Bronchial epithelial cell (primary cell): ENCODE results near the gene PNISR. TPM values are rescaled to one million over a fixed set of nuclear protein-coding genes. Genes with fewer than 3 reads are reported as not detected.
"Not testable (repeated sequence)": the region's sequence is repeated elsewhere in the genome, so short reads cannot be mapped to it uniquely, and the experiment has no call there.

ENCODE experiments used
- DNase-seq: peaks from one replicate; pipeline ENCODE4 v3.0.0-alpha.2; 2010; ENCODE audit warnings: low read depth
- FAIRE-seq: peaks from 2 replicates; lab custom pipeline; 2011; peaks lifted over from hg19 to GRCh38; lab: Jason Lieb, UNC
- H3K27me3 ChIP-seq: 2 replicates; pipeline ENCODE4 v1.5.1; 2011; ENCODE audit warnings: low read length; ENCODE audit not compliant: control insufficient read depth, insufficient read depth
- H3K36me3 ChIP-seq: 2 replicates; pipeline ENCODE4 v1.5.1; 2011; ENCODE audit warnings: low read length; ENCODE audit not compliant: control insufficient read depth, insufficient read depth
- H3K4me3 ChIP-seq: 2 replicates; pipeline ENCODE4 v1.5.1; 2011; ENCODE audit warnings: mild to moderate bottlenecking, low read depth, low read length, control low read depth
- CTCF ChIP-seq: IDR thresholded peaks from 2 replicates; pipeline ENCODE4 v1.5.1; 2011; ENCODE audit warnings: mild to moderate bottlenecking, moderate library complexity, low read length, control low read depth, inconsistent platforms; ENCODE audit not compliant: insufficient read depth, severe bottlenecking
- total RNA-seq: library from RNA; depleted of rRNA; stranded (reverse); fragments of >200 nt; gene quantifications from 2 replicates; pipeline ENCODE4 v1.2.1, GENCODE V29; 2014

PNISR gene, protein sequence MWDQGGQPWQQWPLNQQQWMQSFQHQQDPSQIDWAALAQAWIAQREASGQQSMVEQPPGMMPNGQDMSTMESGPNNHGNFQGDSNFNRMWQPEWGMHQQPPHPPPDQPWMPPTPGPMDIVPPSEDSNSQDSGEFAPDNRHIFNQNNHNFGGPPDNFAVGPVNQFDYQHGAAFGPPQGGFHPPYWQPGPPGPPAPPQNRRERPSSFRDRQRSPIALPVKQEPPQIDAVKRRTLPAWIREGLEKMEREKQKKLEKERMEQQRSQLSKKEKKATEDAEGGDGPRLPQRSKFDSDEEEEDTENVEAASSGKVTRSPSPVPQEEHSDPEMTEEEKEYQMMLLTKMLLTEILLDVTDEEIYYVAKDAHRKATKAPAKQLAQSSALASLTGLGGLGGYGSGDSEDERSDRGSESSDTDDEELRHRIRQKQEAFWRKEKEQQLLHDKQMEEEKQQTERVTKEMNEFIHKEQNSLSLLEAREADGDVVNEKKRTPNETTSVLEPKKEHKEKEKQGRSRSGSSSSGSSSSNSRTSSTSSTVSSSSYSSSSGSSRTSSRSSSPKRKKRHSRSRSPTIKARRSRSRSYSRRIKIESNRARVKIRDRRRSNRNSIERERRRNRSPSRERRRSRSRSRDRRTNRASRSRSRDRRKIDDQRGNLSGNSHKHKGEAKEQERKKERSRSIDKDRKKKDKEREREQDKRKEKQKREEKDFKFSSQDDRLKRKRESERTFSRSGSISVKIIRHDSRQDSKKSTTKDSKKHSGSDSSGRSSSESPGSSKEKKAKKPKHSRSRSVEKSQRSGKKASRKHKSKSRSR
- 37.9 and 46.1 TPM in 2 replicates for total RNA-seq

DNA sequence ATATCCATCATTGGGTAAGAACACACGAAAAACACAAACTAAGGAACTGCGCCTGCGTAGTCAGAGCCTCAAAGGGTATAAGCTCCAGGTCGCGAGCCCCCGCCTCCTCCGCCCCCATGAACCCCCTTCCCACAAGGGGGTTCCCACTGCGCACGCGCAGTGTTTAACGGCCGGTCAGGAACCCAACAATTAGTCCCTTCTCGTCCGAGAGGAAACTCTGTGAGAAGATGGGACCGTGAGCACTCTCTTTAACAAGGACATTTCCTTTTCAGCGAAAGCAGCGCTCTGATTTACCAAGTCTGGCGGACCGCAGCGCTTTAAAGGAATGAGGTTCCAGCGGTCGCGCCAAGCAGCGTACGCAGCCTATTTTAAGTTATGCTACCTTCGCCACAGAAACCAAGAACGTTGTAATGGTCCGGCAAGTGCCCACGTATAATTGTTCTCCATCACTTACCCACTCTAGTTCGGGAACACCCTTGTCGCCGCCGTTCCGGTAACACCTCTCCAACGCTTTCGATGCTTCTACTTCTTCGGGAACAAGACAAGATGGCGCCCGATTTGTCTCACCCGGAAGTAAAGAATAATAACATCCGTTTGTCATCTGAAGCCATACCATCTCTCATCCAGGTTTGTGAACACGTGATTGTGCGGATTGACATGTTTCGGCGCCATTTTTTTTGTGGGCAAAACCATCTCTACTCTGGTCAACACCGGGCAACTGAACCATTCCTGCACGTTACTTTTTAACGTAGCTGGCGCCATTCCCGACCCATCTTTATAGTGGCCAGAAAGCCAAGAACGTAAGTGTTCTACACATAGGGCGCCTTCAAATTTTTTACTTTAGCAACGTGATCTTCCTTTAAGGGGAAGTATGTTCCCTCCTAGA is at the start of gene PNISR:
Gene PNISR, minus strand, starts transcription at position 548 of the 886 bp plus-strand sequence. CDS start 10,649 bp downstream, outside the sequence.
- FAIRE-seq: no peak
- H3K36me3 ChIP-seq: peaks cover 1% of the 10 kb centered on the region
- no peak for TF ChIP-seq CTCF
- peak within 1 kb of the TSS; percentile 81 for H3K4me3 ChIP-seq
- peak; percentile 97 for DNase-seq
- no peaks in the 10 kb centered on the region for H3K27me3 ChIP-seq

- Histone ChIP-seq H3K36me3 (peaks cover 3% of the 10 kb centered on the region), H3K27me3 (no peaks in the 10 kb centered on the region), H3K4me3 (no peak overlapping the region)
- FAIRE-seq (no peak), DNase-seq (no peak)
- no peak for TF ChIP-seq CTCF
Observed at GRCh38 chr6:99473730-99474129, 48.6 kb upstream of the PNISR start.

GRCh38 chr6:99471638-99472037 is 46.5 kb upstream of the PNISR start:
- FAIRE-seq: no peak
- Histone ChIP-seq H3K36me3 (peaks cover 3% of the 10 kb centered on the region), H3K27me3 (no peaks in the 10 kb centered on the region), H3K4me3 (no peak overlapping the region)
- no peak for DNase-seq
- TF ChIP-seq CTCF: no peak

GRCh38 chr6:99467509-99468106 is 42.5 kb upstream of the PNISR start:
- Histone ChIP-seq H3K27me3 (no peaks in the 10 kb centered on the region), H3K4me3 (no peak overlapping the region), H3K36me3 (no peaks in the 10 kb centered on the region)
- TF ChIP-seq CTCF: peak; percentile 40
- FAIRE-seq: no peak
- peak; percentile 16 for DNase-seq

DNA sequence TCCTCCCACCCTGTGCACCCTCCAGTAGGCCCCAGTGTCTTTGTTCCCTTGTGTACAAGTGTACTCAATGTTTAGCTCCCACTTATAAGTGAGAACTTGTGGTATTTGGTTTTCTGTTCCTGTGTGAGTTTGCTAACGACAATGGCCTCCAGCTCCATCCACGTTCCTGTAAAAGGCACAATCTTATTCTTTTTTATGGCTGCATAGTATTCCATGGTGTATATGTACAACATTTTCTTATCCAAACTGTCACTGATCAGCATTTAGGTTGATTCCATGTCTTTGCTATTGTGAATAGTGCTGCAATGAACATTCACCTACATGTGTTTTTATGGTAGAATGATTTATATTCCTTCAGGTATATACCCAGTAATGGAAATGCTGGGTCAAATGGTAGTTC is 34.0 kb upstream of the PNISR start:
- not testable (repeated sequence) for H3K4me3 ChIP-seq, H3K36me3 ChIP-seq, DNase-seq, H3K27me3 ChIP-seq, FAIRE-seq
